GM12878 (cell line): ENCODE measurements around the gene ARHGEF10L. TPM values are rescaled to one million over a fixed set of nuclear protein-coding genes. Genes with fewer than 3 reads are reported as not detected.

ENCODE experiments used
- ATAC-seq: fragments of 200-7000 bp; cut with Tn5 transposase; 3 replicates; pipeline ENCODE4 v1.9.1; 2020; ENCODE audit warnings: mild to moderate bottlenecking, moderate library complexity
- BruUV-seq: library from RNA; stranded (reverse); fragments of 400-500 nt; replicated peaks from 2 replicates; lab custom pipeline; 2021; lab: Mats Ljungman, UMichigan
- CTCF ChIA-PET: fragments of 300-600 bp; sonication (Branson Sonifier 250); formaldehyde crosslinking; extraction: SDS; loops from one replicate; lab custom pipeline; 2021; ENCODE audit warnings: inconsistent platforms; lab: Yijun Ruan, JAX
- POLR2A ChIA-PET: fragments of 350-600 bp; formaldehyde crosslinking; extraction: SDS; loops from one replicate; lab custom pipeline; 2021; ENCODE audit warnings: inconsistent platforms; lab: Charles Lee
- RAD21 ChIA-PET: fragments of 300-600 bp; sonication (Branson Sonifier 250); formaldehyde crosslinking; loops from one replicate; lab custom pipeline; 2023; ENCODE audit warnings: antibody characterized with exemption; ENCODE audit not compliant: unreplicated experiment; lab: Charles Lee
- SMC1A ChIA-PET: fragments of 300-600 bp; sonication (Branson Sonifier 250); formaldehyde crosslinking; loops from one replicate; lab custom pipeline; 2023; ENCODE audit not compliant: unreplicated experiment, uncharacterized antibody; lab: Charles Lee
- DNase-seq: peaks from one replicate; pipeline ENCODE4 v3.0.0-alpha.2; 2011; ENCODE audit warnings: low read depth, low spot score
- FAIRE-seq: peaks from 3 replicates; lab custom pipeline; 2011; peaks lifted over from hg19 to GRCh38; lab: Jason Lieb, UNC
- H2AFZ ChIP-seq: 2 replicates; pipeline ENCODE4 v1.6.0; 2011; ENCODE audit warnings: low read depth, low read length, control low read depth; ENCODE audit not compliant: control insufficient read depth
- H3K27ac ChIP-seq: 2 replicates; pipeline ENCODE4 v1.5.1; 2011; ENCODE audit warnings: control low read depth; ENCODE audit not compliant: control insufficient read depth, insufficient read depth
- H3K27me3 ChIP-seq, 2 experiments: replicated peaks in 1 of 2; 2 replicates each; pipeline versions ENCODE4 v1.6.0 to v1.6.1; 2011; ENCODE audit warnings: low read length in 1 of 2; ENCODE audit not compliant: control insufficient read depth in 2 of 2, insufficient read depth in 2 of 2
- H3K36me3 ChIP-seq, 2 experiments: 2 replicates each; pipeline ENCODE4 v1.5.1; 2011; ENCODE audit warnings: low read length in 1 of 2; ENCODE audit not compliant: control insufficient read depth in 2 of 2, insufficient read depth in 2 of 2
- H3K4me1 ChIP-seq: 2 replicates; pipeline ENCODE4 v1.6.1; 2011; ENCODE audit warnings: mild to moderate bottlenecking, low read length, moderate library complexity, mixed read lengths; ENCODE audit not compliant: control insufficient read depth, insufficient read depth
- H3K4me2 ChIP-seq: 2 replicates; pipeline ENCODE4 v1.6.0; 2011; ENCODE audit warnings: control low read depth; ENCODE audit not compliant: control insufficient read depth, insufficient read depth
- H3K4me3 ChIP-seq: fragments of 200-600 bp; sonication (generic); 2 replicates; pipeline ENCODE4 v1.5.1; 2016
- H3K79me2 ChIP-seq: 2 replicates; pipeline ENCODE4 v1.6.0; 2011; ENCODE audit warnings: low read length; ENCODE audit not compliant: control insufficient read depth, insufficient read depth
- H3K9ac ChIP-seq: 2 replicates; pipeline ENCODE4 v1.8.0; 2011; ENCODE audit warnings: low read length, control low read depth, mixed read lengths; ENCODE audit not compliant: control insufficient read depth, insufficient read depth
- H3K9me3 ChIP-seq: replicated peaks from 3 replicates; pipeline ENCODE4 v1.5.1; 2011; ENCODE audit warnings: mild to moderate bottlenecking, low read length; ENCODE audit not compliant: control insufficient read depth, insufficient read depth
- H4K20me1 ChIP-seq: 2 replicates; pipeline ENCODE4 v1.6.0; 2011; ENCODE audit not compliant: control insufficient read depth, insufficient read depth
- CTCF ChIP-seq, 3 experiments: IDR thresholded peaks in 2 of 3; conservative IDR thresholded peaks in 1 of 3; 2 replicates each; pipeline ENCODE4 v1.5.1; 2011; ENCODE audit warnings: low read depth in 3 of 3, low read length in 3 of 3, mild to moderate bottlenecking in 3 of 3, control low read depth in 2 of 3, moderate library complexity in 2 of 3, inconsistent platforms in 1 of 3, mixed read lengths in 1 of 3; ENCODE audit not compliant: control insufficient read depth in 2 of 3, insufficient read depth in 1 of 3; ENCODE audit errors: extremely low read depth in 1 of 3
- RBBP5 ChIP-seq: fragments of 200-600 bp; sonication (generic); conservative IDR thresholded peaks from 2 replicates; pipeline ENCODE4 v1.6.1; 2016
- ZNF207 ChIP-seq: fragments of 450-650 bp; IDR thresholded peaks from 2 replicates; pipeline ENCODE4 v1.6.1; 2014; ENCODE audit warnings: antibody characterized with exemption, mild to moderate bottlenecking, borderline replicate concordance
- WGBS: methylation state at CpG from one replicate; pipeline ENCODE4 v1.1.6; 2016; ENCODE audit warnings: low lambda C conversion rate; ENCODE audit not compliant: insufficient replicate concordance, insufficient coverage; ENCODE audit errors: missing lambda C conversion rate; 5-methylcytosine and 5-hydroxymethylcytosine counted together
- in situ Hi-C: fragments of 300-500 bp; cut with MboI; formaldehyde crosslinking; loops from 9 replicates; pipeline ENCODE4 v1.14.3; 2018; ENCODE audit warnings: mixed read lengths
- intact Hi-C: fragments of 100-400 bp; cut with micrococcal nuclease; formaldehyde crosslinking; loops from one replicate; pipeline ENCODE4 v1.14.2; 2022; ENCODE audit not compliant: unreplicated experiment
- polyA plus RNA-seq, 11 experiments: library from polyadenylated mRNA; depleted of rRNA in 4 of 11; unstranded in 6 of 11; stranded (reverse) in 5 of 11; fragments of >200 nt; fragmentation: Nextera tagmentation in 4 of 11; fragmentation: Illumina TruSeq in 1 of 11; extraction: Ambion mirVana in 4 of 11; extraction: Trizol in 1 of 11; gene quantifications; 1 replicate in 1 of 11; 2 replicates in 10 of 11; pipeline versions ENCODE4 v1.2.1 to v1.2.3, GENCODE V29; 2011 to 2016; ENCODE audit warnings: inconsistent platforms in 2 of 11, missing spikeins in 2 of 11, low read depth in 1 of 11
- total RNA-seq, 4 experiments: library from RNA; depleted of rRNA in 3 of 4; stranded (reverse); fragments of >200 nt in 3 of 4; fragmentation: Illumina TruSeq in 1 of 4; extraction: Trizol in 1 of 4; gene quantifications; 2 replicates each; pipeline versions ENCODE4 v1.2.1 to v1.2.3, GENCODE V29; 2013 to 2021

Gene ARHGEF10L
- total and polyA plus RNA-seq, 10 of the 15 experiments (the other 5 are each of a cell fraction or from before 2014, with no cell fraction given) = 0.05 to 0.94 (median 0.28) TPM; not detected in 2

GRCh38 chr1:17629460-17629859 lies 90.0 kb downstream of the ARHGEF10L start:
- 40% methylated on average over 11 of the region's 11 CpGs for WGBS

More at GRCh38 chr1:17629460-17629859, 90.0 kb downstream of the ARHGEF10L start:
- Histone ChIP-seq H4K20me1 (no peaks in the 10 kb centered on the region), H3K9ac (no peak overlapping the region), H3K4me2 (no peak overlapping the region), H3K27me3 (no peaks in the 10 kb centered on the region; a peak in 2 of 4 replicates), H2AFZ (no peak overlapping the region), H3K9me3 (no peaks in the 10 kb centered on the region), H3K36me3 (no peaks in the 10 kb centered on the region), H3K4me1 (no peaks in the 10 kb centered on the region), H3K79me2 (no peaks in the 10 kb centered on the region), H3K4me3 (no peak overlapping the region), H3K27ac (no peak overlapping the region)
- ChIA-PET RAD21 (no interaction called here), SMC1A (no interaction called here), POLR2A (no interaction called here), CTCF (no interaction called here)
- no peak for ATAC-seq
- no peak for FAIRE-seq
- no TSS peak for BruUV-seq
- DNase-seq = no peak
- in situ Hi-C loops = no loop called here
- intact Hi-C loops = no loop called here
- TF ChIP-seq CTCF (IDR thresholded peaks at IDR 0.05 in 2 of 3, conservative IDR thresholded peaks at IDR 0.05 in 1 of 3; ENCODE audit: control insufficient read depth in 2 of 3, extremely low read depth in 1 of 3, insufficient read depth in 1 of 3, low read depth in 3 of 3, low read length in 3 of 3) (0 out of 6 replicates have a peak, but pooled peaks of 2 of the 3 experiments have one; percentile 15 to 21), ZNF207 (no peak), RBBP5 (no peak)
- TF ChIP-seq, all 136 proteins: peak for 1
